Mammary microvascular endothelial cell (primary cell): ENCODE results near the gene C1orf53. TPM values are rescaled to one million over a fixed set of nuclear protein-coding genes. Genes with fewer than 3 reads are reported as not detected.

Experiments used
- total RNA-seq: library from RNA; depleted of rRNA; stranded (reverse); fragments of >200 nt; gene quantifications from 2 replicates; pipeline ENCODE4 v1.2.3, GENCODE V29; 2015

Gene C1orf53
- total RNA-seq = 1.3 and 1.5 TPM in 2 replicates

GRCh38 chr1:197902454-197903195, at the start of gene C1orf53:
Gene C1orf53, plus strand, starts transcription at chr1:197902630. Its CDS starts 20 bp downstream, at chr1:197902650.

Other genes starting within 250 kb of the C1orf53 start
- 0.80 and 1.5 TPM in 2 replicates for gene DENND1B, start 127.2 kb upstream of the C1orf53 start, total RNA-seq
- not detected in 2 replicates for gene LHX9, start 14.7 kb downstream of the C1orf53 start, total RNA-seq